ENCODE measurements around the gene BICC1.

The BICC1 gene

DNA sequence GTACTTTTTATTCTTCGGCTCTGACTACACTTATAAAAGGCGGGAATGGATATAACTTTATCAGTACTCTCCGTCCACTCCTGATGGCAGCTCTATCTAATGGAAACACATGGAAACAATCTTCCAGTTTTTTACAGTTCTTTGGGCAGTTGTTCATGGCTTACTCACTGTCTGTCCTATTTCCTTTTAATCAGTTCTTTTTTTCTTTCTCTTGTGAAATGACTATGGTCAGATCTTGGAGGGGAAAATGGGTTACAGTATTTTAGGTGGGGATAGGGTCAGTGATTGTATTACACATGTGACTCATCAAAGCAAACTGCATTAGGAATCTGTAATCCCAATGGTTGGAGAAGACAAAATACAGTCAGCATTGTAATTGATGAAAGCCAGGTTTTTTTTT, 112.4 kb downstream of the BICC1 start:
- no peak for TF ChIP-seq ZNF274 (IDR thresholded peaks at IDR 0.05; ENCODE audit: low read depth, low read length)
- H3K4me3 ChIP-seq (ENCODE audit: low read length) = no peak overlapping the region

DNA sequence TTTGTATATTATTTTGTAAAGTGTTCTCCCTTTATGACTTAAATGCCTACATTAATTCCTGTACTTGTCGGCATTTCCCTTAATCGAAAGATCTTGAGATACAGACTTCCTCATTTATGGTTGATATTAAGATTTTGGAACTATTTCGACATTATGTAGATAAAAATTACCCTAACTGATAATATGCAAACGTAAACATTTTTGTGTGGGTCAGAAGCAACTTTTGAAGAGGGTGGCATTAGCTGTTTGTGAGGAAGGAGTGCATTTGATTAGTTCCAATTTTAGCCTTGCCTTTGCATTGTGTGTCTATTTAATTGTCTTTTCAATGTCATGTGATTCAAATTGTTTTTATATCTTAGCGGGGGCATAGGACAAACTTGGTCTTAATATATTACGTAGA, 114.7 kb downstream of the BICC1 start:
- no peak for TF ChIP-seq ZNF274 (IDR thresholded peaks at IDR 0.05; ENCODE audit: low read depth, low read length)
- H3K4me3 ChIP-seq (ENCODE audit: low read length) = no peak overlapping the region

DNA sequence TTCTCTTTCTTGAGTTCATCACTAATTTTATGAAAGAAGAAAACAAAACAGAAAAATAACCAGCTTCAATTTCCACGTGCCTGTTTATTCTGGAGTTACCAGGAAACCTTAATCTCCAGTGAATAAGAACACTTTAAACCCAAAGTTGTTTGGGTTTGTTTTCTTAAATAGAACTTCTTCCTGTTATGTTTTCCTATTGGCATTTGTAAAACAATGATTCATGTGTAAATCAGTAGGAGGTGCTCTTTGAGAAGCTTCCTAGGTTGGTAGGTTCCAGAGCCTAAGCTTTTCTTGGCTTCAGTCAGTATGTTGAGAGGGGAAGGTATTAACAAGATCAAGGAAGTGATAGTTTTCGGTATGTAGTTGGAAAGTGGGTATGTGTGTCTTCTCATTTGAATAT, 119.0 kb downstream of the BICC1 start:
- H3K4me3 ChIP-seq (ENCODE audit: low read length) = no peak overlapping the region
- no peak for TF ChIP-seq ZNF274 (IDR thresholded peaks at IDR 0.05; ENCODE audit: low read depth, low read length)

DNA sequence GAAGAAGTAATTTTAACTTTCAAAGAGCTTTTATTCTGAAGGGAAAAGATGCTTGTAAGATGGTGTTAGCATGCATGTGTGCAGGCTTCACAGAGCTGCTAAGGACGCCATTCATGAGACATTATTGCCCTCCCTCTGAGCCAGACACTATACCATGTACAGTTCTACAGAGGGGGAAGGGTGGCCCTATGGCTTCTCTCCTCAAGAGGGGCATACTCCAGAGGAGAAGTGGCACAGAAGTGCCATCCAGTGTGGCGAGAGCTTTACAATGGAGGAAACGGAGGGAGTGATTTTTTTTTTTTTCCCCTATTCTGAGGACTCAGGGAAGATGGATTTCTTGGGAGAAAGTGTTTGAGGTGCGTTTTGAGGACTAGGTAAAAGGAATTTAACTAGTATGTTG, 119.5 kb downstream of the BICC1 start:
- TF ChIP-seq ZNF274 (IDR thresholded peaks at IDR 0.05; ENCODE audit: low read depth, low read length) = no peak

DNA sequence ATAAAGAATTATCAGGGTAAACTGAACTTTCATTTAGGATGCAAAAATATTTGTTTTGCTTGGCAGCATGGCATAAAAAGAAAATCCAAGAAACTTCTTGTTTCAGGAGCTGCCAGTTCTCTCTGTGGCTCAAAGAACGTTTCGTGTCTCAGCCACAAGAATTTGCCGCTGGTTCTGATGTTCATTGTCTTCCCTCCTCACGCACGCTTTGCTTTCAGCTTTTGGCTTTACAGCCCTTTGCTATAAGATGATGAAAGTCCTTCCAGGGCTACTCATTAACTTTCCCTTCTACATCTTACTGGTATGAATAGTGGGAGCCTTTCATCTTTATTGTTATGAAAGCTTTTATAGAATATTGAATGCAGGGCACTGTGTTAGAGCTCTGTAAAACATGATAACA, 124.7 kb downstream of the BICC1 start:
- H3K4me3 ChIP-seq (ENCODE audit: low read length) = no peak overlapping the region
- TF ChIP-seq ZNF274 (IDR thresholded peaks at IDR 0.05; ENCODE audit: low read depth, low read length) = no peak

More for the DNA sequence above, 119.5 kb downstream of the BICC1 start:
- no peak overlapping the region for H3K4me3 ChIP-seq (ENCODE audit: low read length)

DNA sequence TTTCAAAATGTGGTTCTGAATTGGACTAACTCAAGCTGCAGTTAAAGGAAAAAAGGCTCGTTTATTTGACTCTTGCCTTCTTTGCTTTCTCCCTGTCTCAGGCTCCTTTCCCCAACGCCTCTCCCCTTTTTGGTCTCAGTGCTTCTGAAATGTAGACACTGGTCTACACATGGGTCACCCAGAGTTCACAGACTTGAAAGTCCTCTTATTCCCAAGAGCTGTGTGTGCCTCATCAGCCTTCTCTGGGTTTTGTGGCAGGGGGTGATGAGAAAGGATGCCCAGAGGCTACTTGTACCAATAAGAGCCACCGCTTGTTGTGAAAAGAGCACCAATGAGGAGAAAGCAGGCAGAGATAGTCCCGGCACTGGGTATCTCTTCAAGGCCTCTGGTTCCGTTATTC, 125.7 kb downstream of the BICC1 start:
- no peak overlapping the region for H3K4me3 ChIP-seq (ENCODE audit: low read length)

DNA sequence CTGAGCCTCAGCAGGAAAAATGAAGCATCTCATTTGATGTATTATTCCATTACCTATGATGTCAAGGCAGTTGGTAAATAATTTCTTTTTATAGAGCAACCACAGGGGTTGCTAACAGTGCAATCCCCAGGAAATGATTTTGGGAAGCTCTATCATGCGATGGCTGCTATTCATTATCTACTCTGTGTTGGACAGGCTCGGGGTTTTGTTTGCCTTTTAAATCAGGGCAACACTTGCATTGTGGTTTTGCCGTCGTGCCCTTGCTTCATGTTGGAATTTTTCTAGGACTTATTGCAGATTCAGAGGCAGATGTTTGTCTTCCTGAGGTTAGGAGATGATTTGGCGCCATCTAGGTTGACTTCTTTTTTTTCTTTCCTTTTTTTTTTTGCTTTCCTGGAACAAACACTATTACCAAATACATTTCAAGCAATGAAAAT, 128.4 kb downstream of the BICC1 start:
- no peak for TF ChIP-seq ZNF274 (IDR thresholded peaks at IDR 0.05; ENCODE audit: low read depth, low read length)
- no peak overlapping the region for H3K4me3 ChIP-seq (ENCODE audit: low read length)

More for the DNA sequence above, 125.7 kb downstream of the BICC1 start:
- TF ChIP-seq ZNF274 (IDR thresholded peaks at IDR 0.05; ENCODE audit: low read depth, low read length) = no peak

DNA sequence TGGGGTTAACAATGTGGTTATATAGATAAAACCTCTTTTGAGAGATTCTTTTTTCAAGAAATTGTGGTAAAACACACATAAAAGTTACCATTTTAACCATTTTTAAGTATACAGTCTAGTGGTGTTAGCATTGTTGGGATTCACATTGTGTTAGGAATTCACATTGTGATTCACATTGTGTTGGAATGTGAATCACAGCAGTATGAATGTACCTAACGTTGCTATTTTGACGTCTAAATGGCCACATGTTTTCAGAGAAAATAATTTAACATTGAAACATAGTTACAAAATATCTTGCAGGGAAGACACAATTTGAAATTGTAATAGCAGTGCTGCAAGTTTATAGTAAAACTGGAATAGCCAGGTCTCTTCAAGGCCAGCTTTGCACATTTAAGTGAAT, 129.0 kb downstream of the BICC1 start:
- no peak for TF ChIP-seq ZNF274 (IDR thresholded peaks at IDR 0.05; ENCODE audit: low read depth, low read length)
- no peak overlapping the region for H3K4me3 ChIP-seq (ENCODE audit: low read length)

DNA sequence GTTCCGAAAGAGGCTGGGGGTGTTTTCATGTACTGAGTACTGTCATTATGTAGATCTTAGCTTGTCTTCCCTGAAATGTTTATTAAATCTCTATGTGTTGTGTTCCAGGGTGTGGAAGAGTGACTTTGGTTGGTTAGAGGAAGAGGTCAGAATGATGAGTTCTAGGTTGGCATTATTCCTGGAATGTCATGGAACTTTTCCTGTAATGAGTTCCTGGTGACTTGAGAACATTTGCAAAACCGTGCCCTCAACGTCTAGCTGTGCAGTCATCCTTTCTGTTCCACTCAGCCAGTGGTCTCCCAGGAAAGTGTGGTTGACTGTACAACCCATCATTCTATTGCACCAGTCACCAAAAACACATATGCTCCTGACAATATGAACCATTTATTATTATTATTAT, 129.6 kb downstream of the BICC1 start:
- no peak for TF ChIP-seq ZNF274 (IDR thresholded peaks at IDR 0.05; ENCODE audit: low read depth, low read length)
- H3K4me3 ChIP-seq (ENCODE audit: low read length) = no peak overlapping the region

DNA sequence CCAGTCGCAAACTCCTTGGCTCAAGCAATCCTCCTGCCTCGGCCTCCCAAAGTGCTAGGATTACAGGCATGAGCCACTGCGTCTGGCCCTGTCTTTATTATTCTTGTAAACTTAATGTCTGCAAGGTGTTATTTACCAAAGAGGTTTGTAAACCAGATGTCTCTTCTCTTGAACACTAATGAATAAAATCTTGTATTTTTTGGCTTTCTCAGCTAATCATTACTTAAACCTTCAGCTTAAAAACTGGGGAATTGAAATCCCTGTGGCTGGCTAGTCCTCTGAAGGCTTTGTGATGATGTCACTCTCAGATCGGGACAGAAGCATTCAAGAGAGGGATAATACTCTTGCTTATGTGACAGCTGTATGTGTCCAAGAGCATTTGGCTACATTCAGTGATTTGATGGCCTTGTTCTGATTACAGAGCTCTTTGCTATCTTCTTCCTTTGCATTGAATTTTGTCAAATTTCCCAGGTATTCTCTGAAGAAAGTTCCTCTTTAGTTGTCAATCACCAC, 130.3 kb downstream of the BICC1 start:
- H3K4me3 ChIP-seq (ENCODE audit: low read length) = no peak overlapping the region
- no peak for TF ChIP-seq ZNF274 (IDR thresholded peaks at IDR 0.05; ENCODE audit: low read depth, low read length)

DNA sequence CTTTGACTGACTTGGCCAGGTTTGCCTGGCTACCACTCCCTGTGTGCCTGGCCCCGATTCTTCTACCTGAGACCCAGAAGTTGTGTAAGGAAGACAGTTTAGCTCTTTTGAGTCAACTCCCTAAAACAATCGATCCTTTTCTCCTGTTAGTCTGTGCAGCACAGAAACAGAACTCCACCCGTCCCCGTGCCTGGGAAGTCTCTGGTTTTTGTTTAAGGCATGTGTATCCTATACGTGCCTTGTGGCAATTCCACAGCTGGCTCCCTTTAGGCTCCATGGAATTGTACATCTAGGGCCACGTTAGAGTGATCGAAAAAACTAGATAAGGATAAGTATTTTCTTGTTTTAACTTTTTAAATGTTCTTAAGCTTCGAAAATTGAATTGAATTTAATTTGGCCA, 131.6 kb downstream of the BICC1 start:
- no peak overlapping the region for H3K4me3 ChIP-seq (ENCODE audit: low read length)
- TF ChIP-seq ZNF274 (IDR thresholded peaks at IDR 0.05; ENCODE audit: low read depth, low read length) = no peak

DNA sequence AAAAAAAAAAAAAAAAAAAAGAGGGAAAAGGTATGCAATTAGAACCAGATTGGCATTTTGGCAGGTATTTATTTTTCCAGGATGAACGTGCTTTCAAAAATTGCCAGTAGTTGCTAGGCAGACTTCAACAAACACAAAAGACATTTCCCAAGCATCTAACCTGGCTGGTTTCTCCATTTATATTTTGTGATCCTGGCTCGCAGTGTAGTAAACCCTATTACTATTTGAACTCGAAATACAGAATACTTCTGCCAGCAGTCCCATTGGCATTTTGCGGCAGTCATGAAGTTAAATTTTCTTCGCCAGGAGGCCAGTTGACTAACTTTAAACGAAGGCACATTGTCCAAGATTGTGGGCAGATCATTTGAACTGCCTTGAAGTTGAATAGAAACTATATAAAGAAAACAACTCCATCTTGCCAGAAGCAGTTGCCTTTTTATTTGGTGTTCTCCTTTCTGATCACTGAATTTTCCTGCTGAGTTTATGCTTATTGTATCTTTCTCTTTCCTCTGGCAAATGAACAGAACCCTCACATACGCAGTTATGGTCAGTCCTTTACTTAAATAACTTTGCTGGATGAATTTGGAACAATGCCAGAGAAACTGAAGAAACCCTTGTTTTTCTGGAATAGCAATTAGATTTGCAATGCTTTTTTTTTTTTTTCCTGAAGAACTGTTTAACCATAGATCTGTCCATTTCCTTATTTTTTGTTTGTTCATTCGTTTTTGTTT, 132.9 kb downstream of the BICC1 start:
- H3K4me3 ChIP-seq (ENCODE audit: low read length) = no peak overlapping the region
- TF ChIP-seq ZNF274 (IDR thresholded peaks at IDR 0.05; ENCODE audit: low read depth, low read length) = no peak

DNA sequence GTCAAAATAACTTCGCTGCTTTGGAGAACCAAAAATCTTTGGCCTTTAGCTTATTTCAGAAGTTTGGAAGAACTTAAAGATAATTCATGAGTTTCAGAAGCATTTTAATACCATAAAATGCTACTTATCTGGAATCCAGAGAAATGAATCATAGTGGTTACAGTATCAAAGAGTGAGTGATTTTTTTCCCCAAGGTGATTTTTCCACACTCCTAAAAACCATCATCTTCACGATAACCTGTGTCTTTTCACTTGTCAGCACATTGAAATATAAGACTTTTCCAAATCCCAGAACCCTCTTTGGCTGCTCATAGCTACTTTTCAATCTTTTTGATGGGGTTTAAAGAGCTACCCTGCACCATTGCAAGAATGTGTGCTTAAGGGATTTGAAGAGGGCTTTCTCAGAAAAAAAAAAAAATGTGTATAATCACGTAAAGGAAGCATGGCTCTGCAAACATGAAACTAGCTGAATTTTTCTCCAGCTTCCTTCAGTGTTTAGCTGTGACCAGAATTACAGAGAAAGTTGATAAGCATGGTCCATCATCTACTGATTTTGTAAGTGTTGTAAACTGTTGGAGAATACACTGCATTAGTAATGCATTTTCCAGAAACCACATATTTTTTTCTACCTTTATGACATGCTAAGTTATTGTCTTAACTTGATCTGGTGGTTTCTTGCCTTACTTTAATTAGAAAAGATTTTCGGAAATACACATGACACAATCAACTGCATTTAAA, 134.9 kb downstream of the BICC1 start:
- no peak overlapping the region for H3K4me3 ChIP-seq (ENCODE audit: low read length)
- no peak for TF ChIP-seq ZNF274 (IDR thresholded peaks at IDR 0.05; ENCODE audit: low read depth, low read length)

DNA sequence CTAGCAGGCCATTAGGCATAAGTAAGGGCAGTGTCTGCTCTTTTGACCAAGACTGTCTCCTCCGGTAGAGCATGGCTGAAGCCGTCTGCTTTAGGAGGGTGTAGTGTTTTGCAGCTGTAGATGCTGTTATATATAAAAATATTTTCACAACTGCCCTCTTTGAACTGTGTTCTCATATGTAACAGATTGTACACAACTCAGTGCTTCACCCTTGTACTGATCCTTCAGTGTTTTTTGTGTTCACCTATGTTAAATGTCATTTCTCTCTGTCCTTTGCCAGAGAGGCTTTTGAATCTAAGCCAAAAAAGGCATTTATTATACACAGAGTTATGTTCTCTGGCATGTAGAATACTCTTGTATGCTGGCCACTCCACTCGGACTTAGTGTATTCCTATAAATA, 135.5 kb downstream of the BICC1 start:
- no peak overlapping the region for H3K4me3 ChIP-seq (ENCODE audit: low read length)
- TF ChIP-seq ZNF274 (IDR thresholded peaks at IDR 0.05; ENCODE audit: low read depth, low read length) = no peak

DNA sequence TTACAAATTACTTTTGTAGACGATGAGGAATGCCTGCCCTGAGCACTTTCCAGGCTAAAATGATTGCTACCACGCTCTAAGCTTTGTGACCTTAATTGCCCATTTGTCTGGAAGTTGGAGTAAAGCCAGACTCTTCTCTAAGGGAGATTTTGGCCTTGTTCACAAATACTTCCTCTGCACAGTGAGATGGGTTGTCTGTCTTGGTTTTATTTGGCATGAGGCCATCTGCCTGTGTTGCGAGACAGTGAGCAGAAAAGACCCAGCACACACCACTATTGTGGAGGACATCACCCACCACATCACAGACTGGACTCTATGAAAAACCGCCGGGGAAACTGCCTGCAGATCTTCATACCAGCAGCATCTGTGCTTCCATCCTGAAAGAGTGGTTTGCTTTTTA, 138.4 kb downstream of the BICC1 start:
- no peak overlapping the region for H3K4me3 ChIP-seq (ENCODE audit: low read length)
- TF ChIP-seq ZNF274 (IDR thresholded peaks at IDR 0.05; ENCODE audit: low read depth, low read length) = no peak
